CD4-positive, alpha-beta T cell (primary cell): ENCODE data around the gene C13orf46. TPM values are rescaled to one million over a fixed set of nuclear protein-coding genes. Genes with fewer than 3 reads are reported as not detected.
"Not testable (repeated sequence)": the region's sequence is repeated elsewhere in the genome, so short reads cannot be mapped to it uniquely, and the experiment has no call there.

Experiments used
- ATAC-seq: fragments of 200-7000 bp; cut with Tn5 transposase; one replicate; pipeline ENCODE4 v1.10.0; 2022; ENCODE audit warnings: mild to moderate bottlenecking; ENCODE audit not compliant: poor library complexity
- CTCF ChIA-PET: fragments of 350-600 bp; sonication (Branson Sonifier 250); formaldehyde crosslinking; loops from one replicate; lab custom pipeline; 2021; ENCODE audit warnings: antibody characterized with exemption, inconsistent platforms; lab: Charles Lee
- POLR2A ChIA-PET: fragments of 350-600 bp; sonication (Branson Sonifier 250); formaldehyde crosslinking; loops from one replicate; lab custom pipeline; 2021; ENCODE audit warnings: antibody characterized with exemption, inconsistent platforms; lab: Charles Lee
- DNase-seq, 14 experiments: peaks; one replicate each; pipeline ENCODE4 v3.0.0-alpha.2; 2013 to 2020; ENCODE audit warnings: mixed read lengths in 2 of 14
- H3K27ac ChIP-seq, 2 donors: one replicate each; pipeline versions ENCODE4 v1.5.1 to v1.7.0; 2013; ENCODE audit warnings: low read length in 2 of 2, low read depth in 1 of 2, mild to moderate bottlenecking in 1 of 2
- H3K27me3 ChIP-seq, 2 experiments: 1 replicate in 1 of 2; 2 replicates in 1 of 2; pipeline versions ENCODE4 v1.6.1 to v1.7.0; 2013; ENCODE audit warnings: low read length in 2 of 2, control low read depth in 1 of 2, mild to moderate bottlenecking in 1 of 2, moderate library complexity in 1 of 2; ENCODE audit not compliant: insufficient read depth in 2 of 2, control insufficient read depth in 1 of 2
- H3K36me3 ChIP-seq: one replicate; pipeline ENCODE4 v1.6.1; 2013; ENCODE audit warnings: low read length, control low read depth; ENCODE audit not compliant: insufficient read depth
- H3K4me1 ChIP-seq: one replicate; pipeline ENCODE4 v1.6.1; 2013; ENCODE audit warnings: low read length, control low read depth; ENCODE audit not compliant: insufficient read depth
- H3K4me3 ChIP-seq: one replicate; pipeline ENCODE4 v1.5.1; 2013; ENCODE audit warnings: mild to moderate bottlenecking, low read length, moderate library complexity
- H3K9me3 ChIP-seq, 2 experiments: 1 replicate in 1 of 2; 2 replicates in 1 of 2; pipeline versions ENCODE4 v1.6.1 to v1.7.0; 2013; ENCODE audit warnings: low read length in 2 of 2, mild to moderate bottlenecking in 2 of 2, control low read depth in 1 of 2, moderate library complexity in 1 of 2; ENCODE audit not compliant: control insufficient read depth in 1 of 2, insufficient read depth in 1 of 2
- H3K27ac Mint-ChIP-seq: one replicate; pipeline ENCODE4 v1.8.0; 2020; ENCODE audit warnings: mixed read lengths
- H3K27me3 Mint-ChIP-seq: one replicate; pipeline ENCODE4 v1.8.0; 2021; ENCODE audit warnings: mixed read lengths
- H3K36me3 Mint-ChIP-seq: one replicate; pipeline ENCODE4 v1.8.0; 2021; ENCODE audit warnings: low read depth, mixed read lengths
- H3K4me1 Mint-ChIP-seq: one replicate; pipeline ENCODE4 v1.8.0; 2021; ENCODE audit warnings: low read depth, mixed read lengths
- H3K4me3 Mint-ChIP-seq: one replicate; pipeline ENCODE4 v1.8.0; 2020; ENCODE audit warnings: mild to moderate bottlenecking, mixed read lengths
- H3K9me3 Mint-ChIP-seq: one replicate; pipeline ENCODE4 v1.8.0; 2020; ENCODE audit warnings: mixed read lengths
- CTCF ChIP-seq: fragments of 200-600 bp; IDR thresholded peaks from one replicate; pipeline ENCODE4 v1.8.0; 2022; ENCODE audit warnings: antibody characterized with exemption, mild to moderate bottlenecking
- intact Hi-C, 2 experiments: fragments of 100-400 bp; cut with DNase I in 1 of 2; cut with micrococcal nuclease in 1 of 2; formaldehyde crosslinking; loops; one replicate each; pipeline versions ENCODE4 v1.15.1 to v1.9.0; 2023 to 2025; cut with DNase I, micrococcal nuclease
- total RNA-seq, 174 experiments: library from RNA in 2 of 174; stranded (reverse) in 2 of 174; gene quantifications; one replicate each; pipeline ENCODE4 v1.2.3 and lab custom pipeline; 2021 to 2026

C13orf46 gene
- total RNA-seq, 2 experiments from 2014 or later = 19.3 to 19.7 TPM

- peaks cover 0 to 27% of the 10 kb centered on the region in 2 experiments for H3K9me3 ChIP-seq
- H3K27ac ChIP-seq = no peak overlapping the region
- CTCF ChIA-PET = no interaction called here
- intact Hi-C loops = no loop called here
- peaks cover 60% of the 10 kb centered on the region for H3K27me3 Mint-ChIP-seq
- no peak for TF ChIP-seq CTCF
- POLR2A ChIA-PET = no interaction called here
- H3K36me3 ChIP-seq = no peaks in the 10 kb centered on the region
- H3K4me3 ChIP-seq = no peak overlapping the region
- H3K4me1 Mint-ChIP-seq = no peaks in the 10 kb centered on the region
- no peak overlapping the region for H3K4me3 Mint-ChIP-seq
- H3K4me1 ChIP-seq = no peaks in the 10 kb centered on the region
- no peak overlapping the region for H3K27ac Mint-ChIP-seq
- no peaks in the 10 kb centered on the region for H3K9me3 Mint-ChIP-seq
- no peak for ATAC-seq
- H3K27me3 ChIP-seq = peaks cover 14 to 25% of the 10 kb centered on the region in 2 experiments
- no peak for DNase-seq
- no peaks in the 10 kb centered on the region for H3K36me3 Mint-ChIP-seq
Observed at GRCh38 chr13:113915786-113916329, 58.0 kb downstream of the C13orf46 start.

GRCh38 chr13:113915012-113915763 lies 58.7 kb downstream of the C13orf46 start:
- H3K27me3 Mint-ChIP-seq = peaks cover 61% of the 10 kb centered on the region
- no peak overlapping the region for H3K27ac Mint-ChIP-seq
- ATAC-seq (no peak), DNase-seq (no peak)
- H3K4me1 ChIP-seq = no peaks in the 10 kb centered on the region
- H3K4me1 Mint-ChIP-seq = no peaks in the 10 kb centered on the region
- ChIA-PET POLR2A (no interaction called here), CTCF (no interaction called here)
- no peak overlapping the region for H3K4me3 Mint-ChIP-seq
- H3K36me3 Mint-ChIP-seq = no peaks in the 10 kb centered on the region
- TF ChIP-seq CTCF = no peak
- H3K36me3 ChIP-seq = no peaks in the 10 kb centered on the region
- H3K4me3 ChIP-seq = no peak overlapping the region
- no peak overlapping the region for H3K27ac ChIP-seq
- intact Hi-C loops = no loop called here
- peaks cover 0 to 22% of the 10 kb centered on the region in 2 experiments for H3K9me3 ChIP-seq
- no peaks in the 10 kb centered on the region for H3K9me3 Mint-ChIP-seq
- H3K27me3 ChIP-seq = peaks cover 20 to 25% of the 10 kb centered on the region in 2 experiments

- intact Hi-C loops = no loop called here
- TF ChIP-seq CTCF = no peak
- Histone ChIP-seq H3K27ac (no peak overlapping the region), H3K9me3 (peaks cover 0 to 22% of the 10 kb centered on the region in 2 experiments), H3K27me3 (peaks cover 24 to 25% of the 10 kb centered on the region in 2 experiments), H3K4me1 (no peaks in the 10 kb centered on the region), H3K4me3 (no peak overlapping the region), H3K36me3 (no peaks in the 10 kb centered on the region)
- no peaks in the 10 kb centered on the region for H3K4me1 Mint-ChIP-seq
- no peak overlapping the region for H3K4me3 Mint-ChIP-seq
- H3K27me3 Mint-ChIP-seq = peaks cover 64% of the 10 kb centered on the region
- CTCF ChIA-PET = no interaction called here
- no peak for ATAC-seq
- H3K36me3 Mint-ChIP-seq = no peaks in the 10 kb centered on the region
- no peak overlapping the region for H3K27ac Mint-ChIP-seq
- no peak for DNase-seq
- no peaks in the 10 kb centered on the region for H3K9me3 Mint-ChIP-seq
- POLR2A ChIA-PET = no interaction called here
Observed at GRCh38 chr13:113914333-113915011, 59.4 kb downstream of the C13orf46 start.

GRCh38 chr13:113913838-113914237 lies 60.0 kb downstream of the C13orf46 start:
- H3K4me1 ChIP-seq, H3K36me3 ChIP-seq, ATAC-seq, H3K27ac Mint-ChIP-seq, H3K4me1 Mint-ChIP-seq, intact Hi-C loops, H3K4me3 Mint-ChIP-seq, POLR2A ChIA-PET, H3K4me3 ChIP-seq, CTCF ChIA-PET, H3K9me3 Mint-ChIP-seq, H3K36me3 Mint-ChIP-seq, DNase-seq, H3K27ac ChIP-seq: not testable (repeated sequence)
- H3K27me3 ChIP-seq = peaks cover 25 to 27% of the 10 kb centered on the region in 2 experiments
- H3K27me3 Mint-ChIP-seq = peaks cover 71% of the 10 kb centered on the region
- H3K9me3 ChIP-seq = peaks cover 0 to 15% of the 10 kb centered on the region in 2 experiments

GRCh38 chr13:113913408-113913807 lies 60.5 kb downstream of the C13orf46 start:
- POLR2A ChIA-PET, H3K4me3 Mint-ChIP-seq, H3K9me3 Mint-ChIP-seq, DNase-seq, H3K36me3 ChIP-seq, ATAC-seq, H3K27ac ChIP-seq, H3K4me1 ChIP-seq, CTCF ChIA-PET, intact Hi-C loops, H3K4me3 ChIP-seq, H3K27ac Mint-ChIP-seq, H3K36me3 Mint-ChIP-seq, H3K4me1 Mint-ChIP-seq: not testable (repeated sequence)
- Histone ChIP-seq H3K27me3 (peaks cover 25 to 27% of the 10 kb centered on the region in 2 experiments), H3K9me3 (peaks cover 0 to 12% of the 10 kb centered on the region in 2 experiments)
- peaks cover 75% of the 10 kb centered on the region for H3K27me3 Mint-ChIP-seq
